Vagina (tissue), 2 donors: ENCODE results near the gene DPP6.

Experiments used
- CTCF ChIP-seq, 3 experiments: fragments of 450-650 bp in 2 of 3; fragments of 200-600 bp in 1 of 3; sonication (generic) in 1 of 3; IDR thresholded peaks; one replicate each; pipeline ENCODE4 v1.5.1; 2017 to 2019; ENCODE audit warnings: antibody characterized with exemption in 3 of 3, mild to moderate bottlenecking in 2 of 3, moderate library complexity in 2 of 3
- POLR2A ChIP-seq, 2 donors: fragments of 450-650 bp; IDR thresholded peaks; one replicate each; pipeline ENCODE4 v1.6.1; 2017; ENCODE audit warnings: antibody characterized with exemption in 2 of 2, mild to moderate bottlenecking in 2 of 2, moderate library complexity in 2 of 2
- POLR2AphosphoS5 ChIP-seq, 2 donors: sonication (generic); formaldehyde crosslinking; IDR thresholded peaks; one replicate each; pipeline ENCODE4 v1.9.0; 2017; ENCODE audit warnings: antibody characterized with exemption in 2 of 2, mild to moderate bottlenecking in 2 of 2, low read depth in 1 of 2; ENCODE audit not compliant: insufficient read depth in 1 of 2

GRCh38 chr7:154881026-154881425 lies 828.8 kb downstream of the DPP6 start:
- TF ChIP-seq CTCF (IDR thresholded peaks at IDR 0.05), result no peak
- TF ChIP-seq POLR2AphosphoS5 (IDR thresholded peaks at IDR 0.05; ENCODE audit: insufficient read depth in 1 of 2, low read depth in 1 of 2), result no peak
- no peak for TF ChIP-seq POLR2A (IDR thresholded peaks at IDR 0.05)
